GM12874 (cell line): ENCODE data around the gene HSPA4L.

ENCODE experiments used
- TF ChIP-seq, protein P1 (sequence below): IDR thresholded peaks from 2 replicates; pipeline ENCODE4 v1.5.1; 2011; ENCODE audit warnings: low read depth, mild to moderate bottlenecking, control low read depth, low read length, moderate library complexity; ENCODE audit not compliant: insufficient read depth

The HSPA4L gene

DNA sequence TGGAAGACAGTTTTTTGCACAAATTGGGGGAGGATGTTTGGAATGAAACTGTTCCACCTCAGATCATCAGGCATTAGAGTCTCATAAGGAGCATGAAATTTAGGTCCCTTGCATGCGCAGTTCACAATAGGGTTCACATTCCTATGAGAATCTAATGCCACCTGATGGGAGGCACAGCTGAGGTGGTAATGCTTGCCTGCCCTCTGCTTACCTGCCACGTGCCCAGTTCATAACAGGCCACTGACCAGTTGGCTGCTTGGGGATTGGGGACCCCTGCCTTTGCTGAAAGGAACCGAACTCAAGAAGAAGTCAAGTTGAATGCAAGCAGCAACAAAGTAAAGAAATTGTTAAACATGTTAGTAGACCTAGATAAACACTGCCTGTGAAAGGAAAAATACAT lies 4.6 kb upstream of the HSPA4L start:
- TF ChIP-seq, protein P1, sequence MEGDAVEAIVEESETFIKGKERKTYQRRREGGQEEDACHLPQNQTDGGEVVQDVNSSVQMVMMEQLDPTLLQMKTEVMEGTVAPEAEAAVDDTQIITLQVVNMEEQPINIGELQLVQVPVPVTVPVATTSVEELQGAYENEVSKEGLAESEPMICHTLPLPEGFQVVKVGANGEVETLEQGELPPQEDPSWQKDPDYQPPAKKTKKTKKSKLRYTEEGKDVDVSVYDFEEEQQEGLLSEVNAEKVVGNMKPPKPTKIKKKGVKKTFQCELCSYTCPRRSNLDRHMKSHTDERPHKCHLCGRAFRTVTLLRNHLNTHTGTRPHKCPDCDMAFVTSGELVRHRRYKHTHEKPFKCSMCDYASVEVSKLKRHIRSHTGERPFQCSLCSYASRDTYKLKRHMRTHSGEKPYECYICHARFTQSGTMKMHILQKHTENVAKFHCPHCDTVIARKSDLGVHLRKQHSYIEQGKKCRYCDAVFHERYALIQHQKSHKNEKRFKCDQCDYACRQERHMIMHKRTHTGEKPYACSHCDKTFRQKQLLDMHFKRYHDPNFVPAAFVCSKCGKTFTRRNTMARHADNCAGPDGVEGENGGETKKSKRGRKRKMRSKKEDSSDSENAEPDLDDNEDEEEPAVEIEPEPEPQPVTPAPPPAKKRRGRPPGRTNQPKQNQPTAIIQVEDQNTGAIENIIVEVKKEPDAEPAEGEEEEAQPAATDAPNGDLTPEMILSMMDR = no peak

DNA sequence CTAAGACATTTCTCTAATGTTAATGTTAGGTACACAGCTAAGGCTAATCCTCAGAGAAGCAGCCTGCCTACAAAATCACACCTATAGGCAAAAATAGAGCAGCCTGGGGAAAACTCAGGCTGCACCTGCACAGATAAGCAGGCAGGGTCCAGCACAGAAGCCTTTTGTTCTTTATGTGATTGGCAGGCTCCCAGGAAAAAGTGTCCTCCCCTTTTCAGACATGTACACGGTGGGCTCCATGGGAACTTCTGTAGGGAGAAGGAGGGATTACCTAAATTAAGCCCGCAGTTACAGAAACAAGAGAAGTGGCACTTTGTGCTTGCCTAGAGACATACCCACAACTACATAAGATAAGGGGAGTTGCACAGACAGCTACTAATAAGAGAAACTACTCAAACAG lies 4.0 kb upstream of the HSPA4L start:
- TF ChIP-seq, protein P1 = no peak

DNA sequence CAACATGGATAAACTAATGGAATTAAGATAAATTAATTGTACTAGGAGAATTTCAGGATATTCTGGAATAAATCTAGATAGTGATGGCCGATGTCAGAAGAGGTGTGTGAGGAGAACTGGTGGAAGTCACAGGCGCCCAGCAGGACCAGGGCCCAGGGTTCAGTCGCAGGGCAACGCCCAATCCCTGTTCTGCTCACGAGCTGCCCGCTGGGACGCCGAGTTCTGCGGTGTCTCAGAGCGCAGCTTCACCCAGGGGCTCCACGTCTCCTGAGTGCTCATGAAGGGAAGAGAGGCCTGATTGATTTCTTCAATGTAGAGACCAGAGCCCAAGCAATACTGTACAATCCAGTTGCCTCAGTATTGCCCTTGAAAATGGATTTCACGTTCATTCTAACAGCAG lies 1.5 kb upstream of the HSPA4L start:
- TF ChIP-seq, protein P1 = no peak

DNA sequence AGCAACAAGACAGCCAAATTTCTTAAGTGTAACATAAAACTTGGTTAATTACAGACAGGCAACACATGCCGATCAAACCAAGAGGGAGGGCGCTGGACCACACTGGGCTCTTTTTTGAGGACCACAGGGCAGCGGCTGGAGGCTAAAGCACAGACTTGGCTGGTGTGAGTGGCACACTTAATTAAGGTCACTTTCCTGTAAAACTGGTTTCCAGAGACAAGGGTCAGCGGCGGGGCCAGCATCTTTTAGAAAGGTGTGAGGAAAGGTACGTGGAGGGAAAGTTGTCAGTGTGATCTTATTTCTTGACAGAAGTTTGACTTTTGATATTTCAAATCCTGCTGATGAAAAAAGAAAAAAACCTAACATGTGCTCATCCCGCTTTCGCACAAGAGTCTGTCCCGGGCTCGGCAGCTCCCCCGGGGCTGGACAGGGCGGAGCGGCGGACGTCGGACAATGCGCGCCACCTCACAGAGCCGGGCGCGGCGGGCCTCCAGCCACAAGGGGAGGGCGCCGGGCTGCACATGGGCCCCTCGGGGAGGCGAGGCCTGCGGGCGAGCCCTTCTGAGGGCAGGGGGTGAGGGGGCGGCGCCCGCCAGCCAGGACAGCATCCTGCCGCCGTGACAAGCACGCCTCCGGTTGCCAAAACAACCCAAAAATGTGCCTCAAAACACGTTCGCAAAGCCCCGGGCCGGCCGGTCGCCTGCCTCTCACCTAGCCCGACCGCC lies 660 bp upstream of the HSPA4L start:
- TF ChIP-seq, protein P1 = no peak

DNA sequence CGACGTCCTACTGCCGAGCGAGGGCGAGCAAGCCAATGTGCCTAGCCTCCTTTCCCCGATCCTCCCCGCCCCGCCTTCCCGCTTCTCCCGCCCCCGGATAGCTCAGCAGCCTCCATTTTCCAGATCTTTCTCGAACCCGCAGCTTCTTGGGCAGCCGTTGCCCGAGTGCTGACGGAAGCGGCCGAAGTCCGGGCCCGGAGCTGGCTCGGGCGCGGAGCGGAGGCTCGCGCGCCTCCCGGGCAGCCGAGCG lies 172 bp upstream of the HSPA4L start:
- TF ChIP-seq, protein P1 = no peak

DNA sequence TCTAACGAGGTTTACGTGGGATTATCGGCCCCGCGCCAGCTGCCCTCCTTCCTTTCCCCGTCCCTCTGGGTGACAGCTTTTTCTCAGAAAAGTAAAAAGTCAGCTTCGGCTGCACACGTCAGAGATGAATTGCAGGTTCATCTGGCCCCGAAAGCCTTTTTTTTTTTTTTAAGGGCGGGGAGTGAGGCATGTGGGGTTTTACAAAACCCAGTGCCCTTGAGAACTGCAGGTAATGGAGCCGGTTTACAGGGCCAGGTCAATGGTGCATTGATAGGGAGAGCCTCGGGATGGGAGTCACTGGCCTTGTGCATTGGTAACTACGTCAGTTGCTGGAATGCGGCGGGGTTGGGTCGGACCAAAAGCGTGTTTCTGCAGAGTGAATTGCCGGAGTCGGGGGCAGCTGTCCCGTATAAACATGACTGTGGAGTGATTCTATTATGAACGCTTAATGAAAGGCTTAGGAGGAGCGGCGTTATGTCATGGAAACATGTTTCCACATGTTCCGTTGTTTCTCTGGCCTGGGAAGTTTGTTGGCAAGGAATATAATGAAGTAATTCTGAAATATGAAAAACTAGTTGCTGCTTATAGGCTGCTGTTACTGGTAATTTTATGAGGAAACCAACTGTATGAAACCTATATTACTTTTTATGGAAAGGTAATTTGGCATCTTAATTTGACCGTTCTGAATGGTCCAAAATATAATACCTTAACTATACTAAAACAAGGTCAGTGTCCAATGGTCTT lies 1.1 kb downstream of the HSPA4L start:
- TF ChIP-seq, protein P1 = no peak

DNA sequence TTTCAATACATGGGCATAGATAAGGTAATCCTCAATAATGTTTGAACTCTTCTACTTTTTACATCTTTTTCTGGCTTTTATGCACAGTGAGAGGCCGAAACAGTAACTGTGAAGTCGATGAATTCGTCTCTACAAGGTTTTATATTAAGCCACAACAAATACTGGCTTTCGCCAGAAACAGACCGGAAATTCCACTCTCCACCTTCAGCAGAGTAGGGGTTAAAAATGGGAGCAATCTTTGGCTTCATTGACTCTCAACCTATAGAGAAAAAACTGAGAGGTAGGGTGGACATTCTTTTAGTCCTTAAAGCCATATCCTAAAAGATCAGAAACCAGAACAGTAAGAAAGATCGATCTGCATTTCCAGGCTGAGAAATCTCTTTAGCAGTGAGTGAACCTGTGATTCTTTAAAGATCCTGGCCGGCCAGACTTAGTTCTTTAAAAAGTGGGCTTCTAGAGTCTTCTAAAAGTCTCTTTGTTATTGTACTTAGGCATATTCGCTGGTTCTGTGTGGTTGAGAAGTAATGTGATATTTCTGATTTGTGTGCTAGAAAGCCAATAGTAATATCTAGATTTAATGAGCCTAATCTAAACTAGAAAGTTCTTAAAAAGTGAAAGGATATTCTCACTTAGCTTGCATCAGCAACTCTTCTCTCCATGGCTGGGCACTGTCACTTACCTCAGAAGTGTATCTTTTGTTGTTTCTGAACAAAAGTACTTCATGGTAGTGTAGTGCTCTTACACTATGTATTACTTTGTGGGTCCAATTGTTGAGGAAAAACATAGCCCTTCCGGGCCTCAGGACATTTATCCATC lies 2.0 kb downstream of the HSPA4L start:
- TF ChIP-seq, protein P1 = no peak
